ENCODE results near the gene CXCR3.

DNA sequence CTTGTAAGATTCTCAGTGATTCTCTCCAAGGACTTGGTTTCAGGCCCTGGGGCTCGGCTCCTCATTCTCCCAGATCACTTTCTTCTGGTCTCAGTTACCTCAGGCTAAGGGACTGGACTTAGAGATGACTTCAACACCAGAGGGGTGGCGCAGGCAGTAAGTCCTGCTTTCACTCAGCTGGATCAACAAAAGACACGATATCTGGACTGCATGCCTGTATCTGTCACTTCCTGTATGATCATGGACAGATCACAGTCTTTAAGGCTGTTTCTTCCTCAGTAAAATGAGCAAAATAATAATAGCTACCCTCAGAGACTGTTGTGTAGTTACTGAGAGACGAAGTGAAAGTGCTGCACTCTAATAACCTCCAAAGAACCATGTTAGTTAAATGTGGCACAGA, 19.5 kb upstream of the CXCR3 start:
- TF ChIP-seq, protein P1, sequence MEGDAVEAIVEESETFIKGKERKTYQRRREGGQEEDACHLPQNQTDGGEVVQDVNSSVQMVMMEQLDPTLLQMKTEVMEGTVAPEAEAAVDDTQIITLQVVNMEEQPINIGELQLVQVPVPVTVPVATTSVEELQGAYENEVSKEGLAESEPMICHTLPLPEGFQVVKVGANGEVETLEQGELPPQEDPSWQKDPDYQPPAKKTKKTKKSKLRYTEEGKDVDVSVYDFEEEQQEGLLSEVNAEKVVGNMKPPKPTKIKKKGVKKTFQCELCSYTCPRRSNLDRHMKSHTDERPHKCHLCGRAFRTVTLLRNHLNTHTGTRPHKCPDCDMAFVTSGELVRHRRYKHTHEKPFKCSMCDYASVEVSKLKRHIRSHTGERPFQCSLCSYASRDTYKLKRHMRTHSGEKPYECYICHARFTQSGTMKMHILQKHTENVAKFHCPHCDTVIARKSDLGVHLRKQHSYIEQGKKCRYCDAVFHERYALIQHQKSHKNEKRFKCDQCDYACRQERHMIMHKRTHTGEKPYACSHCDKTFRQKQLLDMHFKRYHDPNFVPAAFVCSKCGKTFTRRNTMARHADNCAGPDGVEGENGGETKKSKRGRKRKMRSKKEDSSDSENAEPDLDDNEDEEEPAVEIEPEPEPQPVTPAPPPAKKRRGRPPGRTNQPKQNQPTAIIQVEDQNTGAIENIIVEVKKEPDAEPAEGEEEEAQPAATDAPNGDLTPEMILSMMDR (IDR thresholded peaks at IDR 0.05), result no peak
- no peak for TF ChIP-seq POLR2A (IDR thresholded peaks at IDR 0.05)

Data from heart left ventricle (tissue), 13 donors.